Nephron (organoid): ENCODE measurements around the gene RBP3.

Experiments
- H3K27ac Mint-ChIP-seq, 3 experiments: 2 replicates each; pipeline ENCODE4 v1.8.0; 2020; ENCODE audit warnings: mixed read lengths in 3 of 3, mild to moderate bottlenecking in 2 of 3, moderate library complexity in 1 of 3
- H3K27me3 Mint-ChIP-seq: 2 replicates; pipeline ENCODE4 v1.8.0; 2021; ENCODE audit warnings: low read depth, mild to moderate bottlenecking, moderate library complexity, mixed read lengths
- H3K36me3 Mint-ChIP-seq: 2 replicates; pipeline ENCODE4 v1.8.0; 2020; ENCODE audit warnings: low read depth, mixed read lengths
- H3K4me1 Mint-ChIP-seq: 2 replicates; pipeline ENCODE4 v1.8.0; 2020; ENCODE audit warnings: mixed read lengths
- H3K4me3 Mint-ChIP-seq, 3 experiments: 2 replicates each; pipeline ENCODE4 v1.8.0; 2020; ENCODE audit warnings: mild to moderate bottlenecking in 3 of 3, mixed read lengths in 3 of 3, moderate library complexity in 2 of 3
- H3K9me3 Mint-ChIP-seq: 2 replicates; pipeline ENCODE4 v1.8.0; 2020; ENCODE audit warnings: mixed read lengths
- CTCF ChIP-seq, 3 experiments: fragments of 200-600 bp; sonication (generic); IDR thresholded peaks; one replicate each; pipeline ENCODE4 v1.5.0; 2021; ENCODE audit warnings: antibody characterized with exemption in 3 of 3; ENCODE audit not compliant: unreplicated experiment in 3 of 3

Gene RBP3

GRCh38 chr10:47353351-47353750 lies 5.2 kb downstream of the RBP3 start:
- no peak for TF ChIP-seq CTCF (IDR thresholded peaks at IDR 0.05; ENCODE audit: unreplicated experiment in 3 of 3)
- H3K27me3 Mint-ChIP-seq: peaks cover 19% of the 10 kb centered on the region
- H3K4me1 Mint-ChIP-seq: no peaks in the 10 kb centered on the region
- H3K4me3 Mint-ChIP-seq: no peak overlapping the region
- H3K9me3 Mint-ChIP-seq: no peaks in the 10 kb centered on the region
- no peak overlapping the region for H3K27ac Mint-ChIP-seq
- no peaks in the 10 kb centered on the region for H3K36me3 Mint-ChIP-seq

GRCh38 chr10:47354165-47354564 lies 6.0 kb downstream of the RBP3 start:
- peak in 2 of 3 experiments; percentile 11 to 19 for TF ChIP-seq CTCF (IDR thresholded peaks at IDR 0.05; ENCODE audit: unreplicated experiment in 3 of 3)
- Mint-ChIP-seq H3K9me3 (no peaks in the 10 kb centered on the region), H3K27ac (no peak overlapping the region), H3K4me3 (no peak overlapping the region), H3K27me3 (peaks cover 22% of the 10 kb centered on the region), H3K36me3 (no peaks in the 10 kb centered on the region), H3K4me1 (no peaks in the 10 kb centered on the region)

DNA sequence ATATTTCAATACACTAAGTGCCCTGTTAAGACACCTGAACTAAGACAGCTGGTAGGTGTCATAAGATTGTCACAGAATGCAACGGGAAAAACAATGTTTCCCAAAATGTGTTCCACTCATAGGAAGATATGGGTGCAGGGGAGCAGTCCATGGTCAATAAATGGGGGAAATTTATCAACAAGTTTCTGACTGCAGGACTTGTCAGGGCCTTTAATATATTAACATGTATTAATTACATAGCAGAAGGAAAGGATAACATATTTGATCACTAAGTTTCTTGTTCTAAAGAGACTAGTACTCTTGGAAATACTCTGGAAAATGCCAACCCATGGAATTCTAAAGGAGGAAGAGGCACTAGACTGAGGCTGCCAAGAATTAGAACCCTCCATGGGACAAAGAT lies 6.7 kb downstream of the RBP3 start:
- H3K27ac Mint-ChIP-seq: no peak overlapping the region
- peaks cover 22% of the 10 kb centered on the region for H3K27me3 Mint-ChIP-seq
- H3K4me3 Mint-ChIP-seq: no peak overlapping the region
- H3K36me3 Mint-ChIP-seq: no peaks in the 10 kb centered on the region
- H3K4me1 Mint-ChIP-seq: no peaks in the 10 kb centered on the region
- no peak for TF ChIP-seq CTCF (IDR thresholded peaks at IDR 0.05; ENCODE audit: unreplicated experiment in 3 of 3)
- no peaks in the 10 kb centered on the region for H3K9me3 Mint-ChIP-seq

- H3K27ac Mint-ChIP-seq: no peak overlapping the region
Measured at GRCh38 chr10:47356708-47357107, 8.5 kb downstream of the RBP3 start.

GRCh38 chr10:47357131-47357582 lies 9.0 kb downstream of the RBP3 start:
- peaks cover 20% of the 10 kb centered on the region for H3K27me3 Mint-ChIP-seq
- no peaks in the 10 kb centered on the region for H3K4me1 Mint-ChIP-seq
- no peak for TF ChIP-seq CTCF (IDR thresholded peaks at IDR 0.05; ENCODE audit: unreplicated experiment in 3 of 3)
- no peaks in the 10 kb centered on the region for H3K9me3 Mint-ChIP-seq
- H3K36me3 Mint-ChIP-seq: no peaks in the 10 kb centered on the region
- no peak overlapping the region for H3K27ac Mint-ChIP-seq
- H3K4me3 Mint-ChIP-seq: no peak overlapping the region

More at GRCh38 chr10:47356708-47357107, 8.5 kb downstream of the RBP3 start:
- Mint-ChIP-seq H3K4me3 (no peak overlapping the region), H3K27me3 (peaks cover 20% of the 10 kb centered on the region), H3K4me1 (no peaks in the 10 kb centered on the region), H3K36me3 (no peaks in the 10 kb centered on the region), H3K9me3 (no peaks in the 10 kb centered on the region)
- no peak for TF ChIP-seq CTCF (IDR thresholded peaks at IDR 0.05; ENCODE audit: unreplicated experiment in 3 of 3)

DNA sequence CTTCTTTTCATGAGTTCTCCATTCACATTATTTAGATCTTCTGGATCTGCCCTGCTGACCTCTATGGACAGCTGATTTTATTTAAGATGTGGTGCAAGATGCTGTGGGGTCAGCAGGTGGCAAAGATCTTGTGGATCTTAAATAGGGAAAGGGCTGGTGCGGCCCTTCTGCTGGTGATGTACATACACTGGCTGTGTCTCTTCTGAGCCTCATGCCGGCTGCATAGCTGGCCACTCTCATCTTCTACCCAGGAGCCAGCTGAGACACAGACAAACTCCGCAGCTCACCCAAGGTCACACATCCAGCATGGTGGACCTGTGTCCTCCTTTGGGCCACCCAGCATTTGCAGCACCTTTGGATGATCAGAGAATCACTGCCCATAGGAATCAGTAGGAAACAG lies 9.7 kb downstream of the RBP3 start:
- H3K4me3 Mint-ChIP-seq: no peak overlapping the region
- H3K27me3 Mint-ChIP-seq: peaks cover 20% of the 10 kb centered on the region
- no peaks in the 10 kb centered on the region for H3K9me3 Mint-ChIP-seq
- TF ChIP-seq CTCF (IDR thresholded peaks at IDR 0.05; ENCODE audit: unreplicated experiment in 3 of 3): no peak
- no peaks in the 10 kb centered on the region for H3K4me1 Mint-ChIP-seq
- H3K36me3 Mint-ChIP-seq: no peaks in the 10 kb centered on the region
- H3K27ac Mint-ChIP-seq: no peak overlapping the region
